CD4-positive, alpha-beta T cell treated with Interleukin-4 for 4 hours (primary cell): ENCODE measurements around the gene NSMF.
"Not testable (repeated sequence)": the region's sequence is repeated elsewhere in the genome, so short reads cannot be mapped to it uniquely, and the experiment has no call there.

Source experiments
- DNase-seq: peaks from one replicate; pipeline ENCODE4 v3.0.0-alpha.2; 2020

The NSMF gene

GRCh38 chr9:137456864-137457405 is 2.2 kb downstream of the NSMF start:
- no peak for DNase-seq

- DNase-seq: no peak
Measured at GRCh38 chr9:137456061-137456863, 2.9 kb downstream of the NSMF start.

- no peak for DNase-seq
Measured at GRCh38 chr9:137455359-137455991, 3.7 kb downstream of the NSMF start.

GRCh38 chr9:137454597-137455358 is 4.4 kb downstream of the NSMF start:
- no peak for DNase-seq

- DNase-seq: no peak
Measured at GRCh38 chr9:137454145-137454596, 5.0 kb downstream of the NSMF start.

- DNase-seq: peak; percentile 25
Measured at GRCh38 chr9:137453643-137454081, 5.5 kb downstream of the NSMF start.

- no peak for DNase-seq
Measured at GRCh38 chr9:137452761-137453642, 6.1 kb downstream of the NSMF start.

- DNase-seq: no peak
Measured at GRCh38 chr9:137452006-137452760, 7.0 kb downstream of the NSMF start.

- not testable (repeated sequence) for DNase-seq
Measured at GRCh38 chr9:137451264-137452005, 7.7 kb downstream of the NSMF start.

- peak; percentile 47 for DNase-seq
Measured at GRCh38 chr9:137450539-137451222, 8.5 kb downstream of the NSMF start.

- DNase-seq: peak; percentile 26
Measured at GRCh38 chr9:137449931-137450538, 9.1 kb downstream of the NSMF start.

- DNase-seq: no peak
Measured at GRCh38 chr9:137449081-137449844, 9.9 kb downstream of the NSMF start.

GRCh38 chr9:137448602-137448962 is 10.6 kb downstream of the NSMF start:
- DNase-seq: no peak

- no peak for DNase-seq
Measured at GRCh38 chr9:137447722-137448601, 11.2 kb downstream of the NSMF start.

GRCh38 chr9:137446851-137447471 is 12.2 kb downstream of the NSMF start:
- DNase-seq: no peak

- no peak for DNase-seq
Measured at GRCh38 chr9:137445930-137446431, 13.2 kb downstream of the NSMF start.

- DNase-seq: peak; percentile 86
Measured at GRCh38 chr9:137445275-137445807, 13.8 kb downstream of the NSMF start.
